HCT116 (cell line): ENCODE data around the gene CPEB3. TPM values are rescaled to one million over a fixed set of nuclear protein-coding genes. Genes with fewer than 3 reads are reported as not detected.

Source experiments
- ATAC-seq: fragments of 200-7000 bp; cut with Tn5 transposase; 2 replicates; pipeline ENCODE4 v1.9.1; 2020; ENCODE audit warnings: mild to moderate bottlenecking, moderate library complexity
- BruUV-seq: library from RNA; stranded (reverse); fragments of 400-500 nt; replicated peaks from 2 replicates; lab custom pipeline; 2021; lab: Mats Ljungman, UMichigan
- CTCF ChIA-PET: fragments of 300-600 bp; sonication (Branson Sonifier 250); formaldehyde crosslinking; loops from one replicate; lab custom pipeline; 2021; ENCODE audit warnings: antibody characterized with exemption; lab: Charles Lee
- POLR2A ChIA-PET: fragments of 300-600, 350-600 bp; sonication (Branson Sonifier 250); formaldehyde crosslinking; loops from one replicate; lab custom pipeline; 2021; ENCODE audit warnings: antibody characterized with exemption; lab: Charles Lee
- RAD21 ChIA-PET, 2 experiments: fragments of 300-600 bp; sonication (Branson Sonifier 250); formaldehyde crosslinking; loops; one replicate each; lab custom pipeline; 2023; ENCODE audit warnings: low total read pairs in 2 of 2; ENCODE audit not compliant: uncharacterized antibody in 2 of 2, unreplicated experiment in 2 of 2, low non-redundant PET in 1 of 2; lab: Charles Lee
- DNase-seq: peaks from one replicate; pipeline ENCODE4 v3.0.0-alpha.2; 2010; ENCODE audit warnings: low read depth, low spot score
- H2AFZ ChIP-seq: fragments of 200-600 bp; shearing (Covaris generic), sonication (generic); 2 replicates; pipeline ENCODE4 v1.6.1; 2017; ENCODE audit warnings: low read depth, mixed run types, mixed read lengths, antibody characterized with exemption, low read length; ENCODE audit not compliant: poor library complexity, severe bottlenecking
- H3K27ac ChIP-seq: 2 replicates; pipeline ENCODE4 v1.5.1; 2012; ENCODE audit warnings: low read depth, low read length
- H3K27me3 ChIP-seq: fragments of 200-600 bp; sonication (generic); 2 replicates; pipeline ENCODE4 v1.6.1; 2016; ENCODE audit warnings: mixed run types, low read length, mixed read lengths; ENCODE audit not compliant: insufficient read depth
- H3K36me3 ChIP-seq, 2 experiments: fragments of 200-500 bp in 1 of 2; fragments of 200-600 bp in 1 of 2; sonication (Bioruptor generic) in 1 of 2; sonication (generic) in 1 of 2; 2 replicates each; pipeline versions ENCODE4 v1.5.1 to v1.6.1; 2014 to 2016; ENCODE audit warnings: low read length in 2 of 2, inconsistent platforms in 1 of 2, mixed read lengths in 1 of 2, mixed run types in 1 of 2; ENCODE audit not compliant: insufficient read depth in 2 of 2, control insufficient read depth in 1 of 2
- H3K4me1 ChIP-seq, 2 experiments: fragments of 200-600 bp in 1 of 2; sonication (generic) in 1 of 2; 2 replicates each; pipeline versions ENCODE4 v1.5.1 to v1.6.1; 2012 to 2017; ENCODE audit warnings: low read length in 2 of 2, inconsistent platforms in 1 of 2, mild to moderate bottlenecking in 1 of 2, mixed read lengths in 1 of 2, mixed run types in 1 of 2, moderate library complexity in 1 of 2; ENCODE audit not compliant: insufficient read depth in 2 of 2, control insufficient read depth in 1 of 2
- H3K4me2 ChIP-seq: fragments of 200-600 bp; sonication (generic); 2 replicates; pipeline ENCODE4 v1.6.1; 2017; ENCODE audit warnings: mixed run types, low read length, mixed read lengths
- H3K4me3 ChIP-seq, 2 experiments: fragments of 200-600 bp in 1 of 2; sonication (generic) in 1 of 2; replicated peaks in 1 of 2; 2 replicates each; pipeline ENCODE4 v1.5.1; 2011 to 2016; ENCODE audit warnings: low read length in 2 of 2, control low read depth in 1 of 2, low read depth in 1 of 2, mild to moderate bottlenecking in 1 of 2, mixed read lengths in 1 of 2, mixed run types in 1 of 2
- H3K79me2 ChIP-seq: fragments of 200-600 bp; sonication (generic); 2 replicates; pipeline ENCODE4 v1.6.1; 2017; ENCODE audit warnings: mild to moderate bottlenecking, mixed run types, low read length, moderate library complexity, mixed read lengths; ENCODE audit not compliant: insufficient read depth
- H3K9ac ChIP-seq: fragments of 200-600 bp; sonication (generic); 2 replicates; pipeline ENCODE4 v1.6.1; 2016; ENCODE audit warnings: low read length, mixed read lengths
- H3K9me2 ChIP-seq: fragments of 200-600 bp; sonication (generic), shearing (Covaris generic); 2 replicates; pipeline ENCODE4 v1.6.1; 2017; ENCODE audit warnings: mixed run types, mild to moderate bottlenecking, moderate library complexity; ENCODE audit not compliant: insufficient read depth
- H3K9me3 ChIP-seq, 2 experiments: fragments of 200-500 bp in 1 of 2; fragments of 200-600 bp in 1 of 2; sonication (Bioruptor generic) in 1 of 2; sonication (generic) in 1 of 2; 2 replicates each; pipeline ENCODE4 v1.6.1; 2014 to 2017; ENCODE audit warnings: low read length in 2 of 2, mixed read lengths in 2 of 2, inconsistent platforms in 1 of 2, low read depth in 1 of 2, mild to moderate bottlenecking in 1 of 2, mixed run types in 1 of 2, moderate library complexity in 1 of 2; ENCODE audit not compliant: control insufficient read depth in 1 of 2, insufficient read depth in 1 of 2
- H4K20me1 ChIP-seq: fragments of 200-600 bp; sonication (generic), shearing (Covaris generic); 2 replicates; pipeline ENCODE4 v1.6.1; 2017; ENCODE audit warnings: mixed run types, mild to moderate bottlenecking, moderate library complexity; ENCODE audit not compliant: insufficient read depth
- CBX3 ChIP-seq: IDR thresholded peaks from 2 replicates; pipeline ENCODE4 v1.6.1; 2012; ENCODE audit warnings: low read depth
- CEBPB ChIP-seq: IDR thresholded peaks from 2 replicates; pipeline ENCODE4 v1.6.1; 2012; ENCODE audit warnings: low read depth
- CTCF ChIP-seq, 3 experiments: fragments of 200-600 bp in 1 of 3; sonication (generic) in 1 of 3; IDR thresholded peaks in 2 of 3; conservative IDR thresholded peaks in 1 of 3; 2 replicates each; pipeline ENCODE4 v1.5.1; 2012 to 2017; ENCODE audit warnings: low read depth in 2 of 3, low read length in 2 of 3, antibody characterized with exemption in 1 of 3, borderline replicate concordance in 1 of 3, control low read depth in 1 of 3, mild to moderate bottlenecking in 1 of 3, mixed read lengths in 1 of 3, mixed run types in 1 of 3, moderate library complexity in 1 of 3; ENCODE audit not compliant: insufficient read depth in 1 of 3
- EGR1 ChIP-seq: IDR thresholded peaks from 2 replicates; pipeline ENCODE4 v1.6.1; 2012; ENCODE audit warnings: low read depth
- EZH2 ChIP-seq: fragments of 200-600 bp; sonication (generic); IDR thresholded peaks from 2 replicates; pipeline ENCODE4 v1.6.1; 2017; ENCODE audit warnings: antibody characterized with exemption, mixed run types
- FOSL1 ChIP-seq: IDR thresholded peaks from 2 replicates; pipeline ENCODE4 v1.6.1; 2012; ENCODE audit warnings: low read depth
- MAX ChIP-seq: IDR thresholded peaks from 2 replicates; pipeline ENCODE4 v1.6.1; 2012
- SIN3A ChIP-seq: IDR thresholded peaks from 2 replicates; pipeline ENCODE4 v1.6.1; 2012; ENCODE audit warnings: low read depth
- SP1 ChIP-seq: IDR thresholded peaks from 2 replicates; pipeline ENCODE4 v1.6.1; 2012; ENCODE audit warnings: low read depth
- SRF ChIP-seq: IDR thresholded peaks from 2 replicates; pipeline ENCODE4 v1.6.1; 2012; ENCODE audit warnings: low read depth
- TCF7L2 ChIP-seq: IDR thresholded peaks from 2 replicates; pipeline ENCODE4 v1.7.0; 2011; ENCODE audit warnings: borderline replicate concordance, inconsistent platforms; ENCODE audit not compliant: insufficient read depth, insufficient read length; ENCODE audit errors: extremely low read depth
- YY1 ChIP-seq: IDR thresholded peaks from 2 replicates; pipeline ENCODE4 v1.6.1; 2011; ENCODE audit warnings: low read length, low read depth, moderate library complexity, mild to moderate bottlenecking; ENCODE audit not compliant: insufficient replicate concordance; ENCODE audit errors: extremely low read depth
- ZFX ChIP-seq: fragments of 450-650 bp; IDR thresholded peaks from 2 replicates; pipeline ENCODE4 v1.6.1; 2017
- ZNF274 ChIP-seq: fragments of 200-500 bp; sonication (Bioruptor generic); IDR thresholded peaks from 2 replicates; pipeline ENCODE4 v1.6.1; 2014; ENCODE audit warnings: mild to moderate bottlenecking, low read depth, low read length, inconsistent platforms
- intact Hi-C: fragments of 100-400 bp; cut with micrococcal nuclease; formaldehyde crosslinking; loops from 2 replicates; pipeline ENCODE4 v1.10.0; 2022
- total RNA-seq: library from RNA; stranded (reverse); gene quantifications from one replicate; pipeline ENCODE4 v1.2.1, GENCODE V29; 2021; ENCODE audit not compliant: unreplicated experiment
- TF ChIP-seq, protein P1 (sequence below): IDR thresholded peaks from 2 replicates; pipeline ENCODE4 v1.6.1; 2011; ENCODE audit warnings: mild to moderate bottlenecking, low read length, moderate library complexity; ENCODE audit not compliant: insufficient replicate concordance; ENCODE audit errors: extremely low read depth
- TF ChIP-seq, protein P2 (sequence below): IDR thresholded peaks from 2 replicates; pipeline ENCODE4 v1.6.1; 2012
- TF ChIP-seq, protein P3 (sequence below): IDR thresholded peaks from 2 replicates; pipeline ENCODE4 v1.6.1; 2012; ENCODE audit warnings: low read depth

CPEB3 gene
- total RNA-seq, 1 experiment from 2014 or later, result 3.0 TPM

DNA sequence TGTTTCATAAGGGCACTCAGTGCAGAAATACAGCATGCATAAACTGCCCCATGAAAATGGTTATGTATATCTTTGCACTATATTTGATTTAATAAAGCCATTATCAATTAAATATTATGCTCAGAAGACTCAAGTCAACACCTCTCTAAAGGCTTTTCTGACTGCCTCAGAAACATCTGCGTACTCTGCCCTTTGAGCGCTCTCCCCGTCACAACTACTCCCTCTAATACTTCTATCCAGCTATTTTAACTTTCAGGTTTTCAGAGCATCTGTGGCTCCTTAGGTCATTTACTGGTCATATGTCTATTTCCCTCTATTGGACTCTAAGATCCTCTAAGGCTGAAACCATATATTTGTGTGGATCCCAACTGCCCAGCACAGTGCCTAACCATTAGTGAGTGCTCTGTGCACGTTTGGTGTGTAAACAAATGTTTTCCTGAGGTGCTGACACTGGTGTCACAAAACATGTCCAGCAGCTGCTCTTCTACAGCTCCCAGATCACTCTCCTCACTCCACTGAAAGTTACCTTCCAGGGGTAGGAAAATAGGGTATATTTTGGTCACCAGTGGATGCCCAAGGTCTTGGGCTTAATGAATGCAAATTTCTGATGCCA, 188.2 kb downstream of the CPEB3 start:
- Histone ChIP-seq H3K27ac (no peak overlapping the region), H3K4me2 (no peak overlapping the region), H3K27me3 (no peaks in the 10 kb centered on the region), H3K36me3 (no peaks in the 10 kb centered on the region), H4K20me1 (no peaks in the 10 kb centered on the region), H3K4me3 (no peak overlapping the region), H3K79me2 (no peaks in the 10 kb centered on the region), H3K9ac (no peak overlapping the region), H3K9me3 (no peaks in the 10 kb centered on the region), H3K9me2 (no peaks in the 10 kb centered on the region), H3K4me1 (peaks cover 12 to 17% of the 10 kb centered on the region in 2 experiments), H2AFZ (no peak overlapping the region)
- ATAC-seq (no peak), DNase-seq (no peak)
- intact Hi-C loops, result no loop called here
- ChIA-PET CTCF (no interaction called here), POLR2A (interaction anchor here (0.6 kb wide), 1 partner anchor 80 kb away, joined by 4 read pairs; no protein-coding TSS in a partner anchor), RAD21 (no interaction called here)
- no peak for TF ChIP-seq CEBPB
- TF ChIP-seq CBX3, result no peak
- TF ChIP-seq, protein P1, sequence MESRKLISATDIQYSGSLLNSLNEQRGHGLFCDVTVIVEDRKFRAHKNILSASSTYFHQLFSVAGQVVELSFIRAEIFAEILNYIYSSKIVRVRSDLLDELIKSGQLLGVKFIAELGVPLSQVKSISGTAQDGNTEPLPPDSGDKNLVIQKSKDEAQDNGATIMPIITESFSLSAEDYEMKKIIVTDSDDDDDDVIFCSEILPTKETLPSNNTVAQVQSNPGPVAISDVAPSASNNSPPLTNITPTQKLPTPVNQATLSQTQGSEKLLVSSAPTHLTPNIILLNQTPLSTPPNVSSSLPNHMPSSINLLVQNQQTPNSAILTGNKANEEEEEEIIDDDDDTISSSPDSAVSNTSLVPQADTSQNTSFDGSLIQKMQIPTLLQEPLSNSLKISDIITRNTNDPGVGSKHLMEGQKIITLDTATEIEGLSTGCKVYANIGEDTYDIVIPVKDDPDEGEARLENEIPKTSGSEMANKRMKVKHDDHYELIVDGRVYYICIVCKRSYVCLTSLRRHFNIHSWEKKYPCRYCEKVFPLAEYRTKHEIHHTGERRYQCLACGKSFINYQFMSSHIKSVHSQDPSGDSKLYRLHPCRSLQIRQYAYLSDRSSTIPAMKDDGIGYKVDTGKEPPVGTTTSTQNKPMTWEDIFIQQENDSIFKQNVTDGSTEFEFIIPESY, result no peak
- TF ChIP-seq SRF, result no peak
- TF ChIP-seq FOSL1, result no peak
- TF ChIP-seq, protein P2, sequence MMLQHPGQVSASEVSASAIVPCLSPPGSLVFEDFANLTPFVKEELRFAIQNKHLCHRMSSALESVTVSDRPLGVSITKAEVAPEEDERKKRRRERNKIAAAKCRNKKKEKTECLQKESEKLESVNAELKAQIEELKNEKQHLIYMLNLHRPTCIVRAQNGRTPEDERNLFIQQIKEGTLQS, result no peak
- TF ChIP-seq ZNF274, result no peak
- TF ChIP-seq MAX, result no peak
- TF ChIP-seq TCF7L2, result no peak
- TF ChIP-seq ZFX, result no peak
- no peak for TF ChIP-seq SP1
- TF ChIP-seq, protein P3, sequence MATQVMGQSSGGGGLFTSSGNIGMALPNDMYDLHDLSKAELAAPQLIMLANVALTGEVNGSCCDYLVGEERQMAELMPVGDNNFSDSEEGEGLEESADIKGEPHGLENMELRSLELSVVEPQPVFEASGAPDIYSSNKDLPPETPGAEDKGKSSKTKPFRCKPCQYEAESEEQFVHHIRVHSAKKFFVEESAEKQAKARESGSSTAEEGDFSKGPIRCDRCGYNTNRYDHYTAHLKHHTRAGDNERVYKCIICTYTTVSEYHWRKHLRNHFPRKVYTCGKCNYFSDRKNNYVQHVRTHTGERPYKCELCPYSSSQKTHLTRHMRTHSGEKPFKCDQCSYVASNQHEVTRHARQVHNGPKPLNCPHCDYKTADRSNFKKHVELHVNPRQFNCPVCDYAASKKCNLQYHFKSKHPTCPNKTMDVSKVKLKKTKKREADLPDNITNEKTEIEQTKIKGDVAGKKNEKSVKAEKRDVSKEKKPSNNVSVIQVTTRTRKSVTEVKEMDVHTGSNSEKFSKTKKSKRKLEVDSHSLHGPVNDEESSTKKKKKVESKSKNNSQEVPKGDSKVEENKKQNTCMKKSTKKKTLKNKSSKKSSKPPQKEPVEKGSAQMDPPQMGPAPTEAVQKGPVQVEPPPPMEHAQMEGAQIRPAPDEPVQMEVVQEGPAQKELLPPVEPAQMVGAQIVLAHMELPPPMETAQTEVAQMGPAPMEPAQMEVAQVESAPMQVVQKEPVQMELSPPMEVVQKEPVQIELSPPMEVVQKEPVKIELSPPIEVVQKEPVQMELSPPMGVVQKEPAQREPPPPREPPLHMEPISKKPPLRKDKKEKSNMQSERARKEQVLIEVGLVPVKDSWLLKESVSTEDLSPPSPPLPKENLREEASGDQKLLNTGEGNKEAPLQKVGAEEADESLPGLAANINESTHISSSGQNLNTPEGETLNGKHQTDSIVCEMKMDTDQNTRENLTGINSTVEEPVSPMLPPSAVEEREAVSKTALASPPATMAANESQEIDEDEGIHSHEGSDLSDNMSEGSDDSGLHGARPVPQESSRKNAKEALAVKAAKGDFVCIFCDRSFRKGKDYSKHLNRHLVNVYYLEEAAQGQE, result no peak
- TF ChIP-seq CTCF (IDR thresholded peaks at IDR 0.05 in 2 of 3, conservative IDR thresholded peaks at IDR 0.05 in 1 of 3; ENCODE audit: borderline replicate concordance in 1 of 3, insufficient read depth in 1 of 3, low read depth in 2 of 3, low read length in 2 of 3), result no peak
- TF ChIP-seq SIN3A, result no peak
- no peak for TF ChIP-seq EGR1
- no peak for TF ChIP-seq YY1
- TF ChIP-seq EZH2, result no peak
- BruUV-seq, result no TSS peak
